Stimulated activated CD8-positive, alpha-beta memory T cell treated with anti-CD3 and anti-CD28 coated beads, Interleukin-15, amount 100 ng/mL, for 4 hours (primary cell): ENCODE results near the gene WFIKKN1.
A peak's percentile ranks its signal among the peaks of the same experiment; 100 is the strongest.

Experiments used
- DNase-seq, 2 donors: peaks; one replicate each; pipeline ENCODE4 v3.0.0-alpha.2; 2020; ENCODE audit warnings: low read depth in 2 of 2

The WFIKKN1 gene

DNA sequence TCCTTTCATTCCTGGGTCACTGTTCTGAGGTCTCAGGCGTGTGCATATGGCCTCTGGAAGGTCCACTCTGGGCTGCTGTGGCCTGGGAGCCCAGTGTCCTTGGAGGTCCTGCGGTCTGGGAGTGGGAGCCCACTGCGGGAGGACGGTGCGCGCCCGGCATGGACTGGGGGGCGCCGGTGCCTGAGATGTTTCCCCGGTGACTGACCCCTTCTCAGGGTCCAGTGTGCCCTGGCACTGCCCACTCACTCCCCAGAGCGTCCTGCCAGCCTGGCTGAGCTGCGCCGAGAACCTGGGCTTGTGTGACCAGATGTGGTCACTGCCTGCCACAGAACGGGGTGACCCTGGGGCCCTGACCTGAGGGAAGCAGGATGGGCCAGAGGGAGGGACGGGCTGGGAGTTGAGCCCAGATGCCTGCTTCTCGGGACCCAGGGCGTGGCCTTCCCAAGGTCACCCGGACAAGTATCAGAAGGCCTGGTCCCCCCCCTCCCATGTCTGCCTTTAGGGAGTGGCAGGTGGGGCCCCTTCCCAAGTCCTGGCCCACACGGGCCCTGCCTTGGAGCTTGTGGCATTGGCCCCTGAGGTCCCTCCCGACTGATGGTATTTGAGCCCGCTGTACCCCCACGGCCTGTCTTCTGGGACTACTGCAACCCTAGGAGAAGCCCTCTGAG lies 43.6 kb downstream of the WFIKKN1 start:
- DNase-seq, result no peak

GRCh38 chr16:674968-675883 lies 44.4 kb downstream of the WFIKKN1 start, which contains the start of gene RHBDL1:
RHBDL1 (plus strand) TSS chr16:675671; CDS start chr16:675791, 120 bp downstream.
- no peak for DNase-seq

DNA sequence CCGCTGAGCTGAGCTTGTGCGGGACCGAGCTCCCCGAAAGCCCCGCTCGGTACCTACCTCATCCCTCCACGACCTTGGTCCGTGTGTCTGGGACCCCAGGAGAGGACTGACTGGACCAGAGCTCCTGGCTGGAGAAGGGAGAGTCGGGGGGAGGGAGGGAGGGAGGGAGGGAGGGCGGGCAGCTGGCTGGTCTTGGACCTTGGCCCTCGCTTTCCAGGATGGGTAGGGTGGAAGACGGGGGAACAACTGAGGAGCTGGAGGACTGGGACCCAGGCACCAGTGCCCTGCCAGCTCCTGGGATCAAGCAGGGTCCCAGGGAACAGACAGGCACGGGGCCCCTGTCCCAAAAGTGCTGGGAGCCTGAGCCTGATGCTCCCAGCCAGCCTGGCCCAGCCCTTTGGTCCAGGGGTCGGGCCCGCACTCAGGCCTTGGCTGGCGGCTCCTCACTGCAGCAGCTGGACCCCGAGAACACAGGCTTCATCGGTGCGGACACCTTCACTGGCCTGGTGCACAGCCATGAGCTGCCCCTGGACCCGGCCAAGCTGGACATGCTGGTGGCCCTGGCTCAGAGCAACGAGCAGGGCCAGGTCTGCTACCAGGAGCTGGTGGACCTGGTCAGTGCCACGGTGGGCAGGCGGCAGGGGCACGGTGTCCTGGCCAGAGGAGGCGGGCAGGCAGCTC lies 45.2 kb downstream of the WFIKKN1 start:
- no peak for DNase-seq

DNA sequence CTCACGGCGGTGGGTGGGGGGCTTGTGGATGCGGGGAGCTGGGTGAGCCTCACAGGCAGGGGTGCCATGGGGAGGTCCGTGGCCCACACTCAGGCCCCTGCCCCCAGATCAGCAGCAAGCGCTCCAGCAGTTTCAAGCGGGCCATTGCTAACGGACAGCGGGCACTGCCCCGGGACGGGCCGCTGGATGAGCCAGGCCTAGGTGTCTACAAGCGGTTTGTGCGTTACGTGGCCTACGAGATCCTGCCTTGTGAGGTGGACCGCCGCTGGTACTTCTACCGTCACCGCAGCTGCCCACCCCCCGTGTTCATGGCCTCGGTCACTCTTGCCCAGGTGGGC lies 45.7 kb downstream of the WFIKKN1 start:
- no peak for DNase-seq

DNA sequence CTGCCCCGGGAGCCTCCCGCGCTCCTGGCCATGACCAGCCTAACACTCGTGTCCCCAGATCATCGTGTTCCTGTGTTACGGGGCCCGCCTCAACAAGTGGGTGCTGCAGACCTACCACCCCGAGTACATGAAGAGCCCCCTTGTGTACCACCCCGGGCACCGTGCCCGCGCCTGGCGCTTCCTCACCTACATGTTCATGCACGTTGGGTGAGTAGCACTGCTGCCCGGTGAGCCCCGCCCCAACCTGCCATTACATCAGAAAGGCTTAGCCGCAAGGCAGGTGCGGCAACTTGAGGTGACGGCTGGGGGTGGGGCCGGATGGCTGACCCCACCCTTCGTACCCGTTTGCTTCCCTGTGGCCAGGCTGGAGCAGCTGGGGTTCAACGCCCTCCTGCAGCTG lies 46.1 kb downstream of the WFIKKN1 start:
- DNase-seq, result no peak

- DNase-seq, result no peak
Measured at GRCh38 chr16:677316-678190, 46.8 kb downstream of the WFIKKN1 start.

DNA sequence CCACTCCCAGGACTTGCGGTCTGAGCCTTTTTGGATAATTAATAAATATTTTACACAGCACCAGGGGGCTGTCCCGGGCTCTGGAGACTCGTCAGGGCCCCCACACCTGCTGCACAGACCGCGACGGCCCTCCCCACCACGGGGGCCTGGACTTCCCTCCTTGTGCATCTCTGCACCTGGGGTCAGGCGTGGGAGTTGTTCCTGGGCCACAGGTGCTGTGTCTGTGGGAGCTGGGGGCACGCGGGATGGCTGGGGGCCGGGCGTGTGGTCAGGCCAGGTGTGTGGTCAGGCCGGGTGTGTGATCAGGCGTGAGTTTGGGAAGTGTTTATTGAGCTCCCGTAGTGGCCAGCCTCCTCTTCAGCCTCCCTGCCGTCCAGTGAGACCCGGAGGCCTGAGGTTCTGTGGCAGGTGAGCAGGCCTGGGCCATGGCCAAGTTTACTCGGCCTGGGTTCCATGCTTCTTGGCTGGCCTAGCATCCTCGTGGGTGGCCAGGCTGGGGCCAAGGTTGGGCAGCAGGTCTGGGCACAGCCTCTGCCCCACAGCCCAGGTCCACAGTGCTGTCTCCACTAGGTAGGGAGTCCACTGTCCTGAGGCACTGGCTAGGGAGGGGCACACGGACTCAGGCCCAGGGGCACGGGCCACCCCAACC lies 47.5 kb downstream of the WFIKKN1 start:
- DNase-seq, result no peak

- DNase-seq, result peak in 1 of 2 donors; percentile 23
Measured at GRCh38 chr16:678858-679813, 48.4 kb downstream of the WFIKKN1 start.

DNA sequence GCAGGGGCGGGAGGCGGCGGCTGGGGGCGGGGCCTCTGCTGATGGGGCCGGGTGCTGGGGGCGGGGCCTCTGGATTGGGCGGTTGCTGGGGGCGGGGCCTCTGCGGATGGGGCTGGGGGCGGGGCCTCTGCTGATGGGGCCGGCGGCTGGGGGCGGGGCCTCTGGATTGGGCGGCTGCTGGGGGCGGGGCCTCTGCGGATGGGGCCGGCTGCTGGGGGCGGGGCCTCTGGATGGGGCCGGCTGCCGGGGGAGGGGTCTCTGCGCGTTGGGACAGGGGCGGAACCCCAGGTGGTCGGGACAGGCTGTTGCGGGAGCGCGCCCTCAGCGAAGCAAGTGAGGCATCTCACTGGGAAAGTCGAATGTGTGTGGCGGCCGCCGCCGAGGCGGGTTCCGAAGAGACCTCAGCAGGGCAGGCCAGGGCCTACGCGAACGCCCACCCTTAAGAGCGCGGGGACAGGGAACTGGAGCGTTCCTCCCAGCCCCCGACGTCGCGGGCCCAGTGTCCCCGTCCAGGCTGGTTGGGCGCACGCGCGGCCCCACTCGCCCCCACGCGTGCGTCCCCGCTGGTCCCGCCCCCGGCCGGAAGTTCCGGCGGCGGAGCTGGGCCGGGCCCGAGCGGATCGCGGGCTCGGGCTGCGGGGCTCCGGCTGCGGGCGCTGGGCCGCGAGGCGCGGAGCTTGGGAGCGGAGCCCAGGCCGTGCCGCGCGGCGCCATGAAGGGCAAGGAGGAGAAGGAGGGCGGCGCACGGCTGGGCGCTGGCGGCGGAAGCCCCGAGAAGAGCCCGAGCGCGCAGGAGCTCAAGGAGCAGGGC lies 49.2 kb downstream of the WFIKKN1 start, which contains the start of gene STUB1:
TSS of gene STUB1 (plus strand) at position 597 of the 811 bp plus-strand sequence. CDS start at position 713, 116 bp downstream.
- peak; percentile 68 to 75 for DNase-seq

- DNase-seq, result no peak
Measured at GRCh38 chr16:680625-680945, 49.8 kb downstream of the WFIKKN1 start.

- no peak for DNase-seq
Measured at GRCh38 chr16:680967-681745, 50.4 kb downstream of the WFIKKN1 start.

GRCh38 chr16:681746-682427 lies 51.1 kb downstream of the WFIKKN1 start:
- DNase-seq, result no peak

DNA sequence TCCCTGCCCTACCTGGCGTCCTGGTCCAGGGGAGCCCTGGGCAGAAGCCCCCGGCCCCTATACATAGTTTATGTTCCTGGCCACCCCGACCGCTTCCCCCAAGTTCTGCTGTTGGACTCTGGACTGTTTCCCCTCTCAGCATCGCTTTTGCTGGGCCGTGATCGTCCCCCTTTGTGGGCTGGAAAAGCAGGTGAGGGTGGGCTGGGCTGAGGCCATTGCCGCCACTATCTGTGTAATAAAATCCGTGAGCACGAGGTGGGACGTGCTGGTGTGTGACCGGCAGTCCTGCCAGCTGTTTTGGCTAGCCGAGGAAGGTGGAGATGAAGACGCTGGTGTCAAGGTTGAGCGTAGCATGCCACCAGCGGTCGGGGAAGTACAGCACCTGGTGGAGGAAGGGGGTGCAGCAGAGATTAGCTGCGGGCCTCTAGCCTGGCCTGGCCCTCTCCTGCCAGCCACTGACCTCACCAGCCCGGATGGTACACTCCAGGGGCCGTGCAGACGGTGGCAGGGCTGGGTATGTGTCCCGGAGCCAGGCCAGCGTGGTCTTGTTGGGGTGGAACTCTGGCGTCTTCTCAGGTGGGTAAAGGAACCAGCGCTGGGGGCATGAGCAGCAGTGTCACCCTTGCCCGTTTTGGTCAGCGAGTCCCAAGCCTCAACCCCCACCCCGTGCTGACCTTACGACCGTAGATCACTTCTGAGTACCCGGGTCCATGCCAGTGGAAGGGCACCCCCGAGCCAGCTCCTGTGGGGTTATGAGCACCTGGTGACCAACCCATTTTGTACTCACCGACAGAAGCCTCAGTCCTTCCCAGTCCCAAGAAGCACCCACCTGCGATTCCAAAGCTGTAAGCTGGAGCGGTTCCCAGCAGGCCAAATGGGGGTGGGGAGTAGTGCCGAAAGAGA lies 52.0 kb downstream of the WFIKKN1 start:
- DNase-seq, result no peak

DNA sequence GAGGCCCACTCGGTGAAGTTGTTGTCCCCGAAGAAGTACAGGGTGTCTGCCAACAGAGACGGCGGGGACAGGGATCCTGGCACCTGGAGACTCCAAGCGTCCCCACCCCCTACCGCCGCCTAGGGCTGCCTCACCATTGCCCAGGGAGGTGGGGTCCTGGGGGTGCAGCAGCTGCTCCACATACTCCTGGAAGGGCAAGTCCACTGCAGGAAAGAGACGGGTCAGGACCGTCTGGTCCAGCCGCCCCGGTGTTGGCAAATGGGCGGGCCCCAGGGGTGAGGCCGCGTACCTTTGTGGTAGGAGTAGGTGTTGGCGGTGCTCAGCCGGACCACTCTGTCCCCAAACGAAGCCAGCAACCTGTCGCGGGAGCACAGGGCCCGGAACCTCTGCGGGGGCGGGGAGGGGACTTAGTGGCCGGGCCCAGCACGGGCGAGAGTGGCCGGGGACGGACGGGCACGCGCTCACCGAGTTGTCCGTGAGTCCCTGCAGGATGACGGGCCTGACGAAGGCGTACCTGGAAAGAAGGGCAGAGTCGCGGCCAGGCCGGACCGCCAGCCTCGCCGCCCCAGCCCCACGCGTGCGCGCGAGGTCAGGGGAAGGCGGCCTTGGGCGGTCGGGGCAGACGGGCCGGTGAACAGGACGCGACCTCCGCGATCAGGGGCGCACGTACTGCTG lies 52.7 kb downstream of the WFIKKN1 start:
- no peak for DNase-seq
